Measurements from ENCODE around the gene GPC1.

DNA sequence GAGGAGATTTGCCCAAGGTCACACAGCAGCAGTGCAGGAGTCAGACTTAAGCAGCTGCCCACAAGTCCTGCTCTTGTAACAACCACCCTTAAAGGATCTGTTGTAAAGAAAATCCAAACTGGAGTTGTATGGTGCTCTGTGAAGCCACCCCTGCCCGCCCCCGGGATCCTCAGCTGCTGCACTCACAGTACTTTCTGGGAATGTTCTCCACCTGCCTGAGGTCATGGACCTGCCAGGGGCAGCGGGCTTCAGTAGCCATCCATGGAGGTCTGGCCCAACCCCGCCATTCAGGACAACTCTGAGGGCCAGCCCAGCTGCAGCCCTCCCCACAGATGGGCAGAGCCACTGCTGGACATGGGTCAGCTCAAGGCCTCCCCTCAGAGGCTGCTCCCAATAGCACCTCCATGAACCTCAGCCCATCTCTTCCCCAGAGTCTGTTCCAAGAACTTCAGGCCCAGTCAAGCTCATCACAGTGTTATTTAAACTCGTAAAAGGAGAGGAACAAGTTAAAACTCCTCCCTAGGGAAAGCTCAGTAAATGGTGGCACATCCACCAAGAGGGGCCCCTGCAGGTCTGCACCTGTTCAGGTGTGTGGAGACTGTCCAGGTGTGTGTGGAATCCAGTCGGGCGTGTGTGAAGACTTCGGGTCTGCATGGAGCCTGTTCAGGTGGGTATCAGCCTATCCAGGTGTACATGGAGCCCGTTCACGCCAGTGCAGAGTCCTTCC, 39.4 kb upstream of the GPC1 start:
- TF ChIP-seq CTCF (conservative IDR thresholded peaks at IDR 0.05; ENCODE audit: low read depth in 2 of 2), result no peak
- TF ChIP-seq EZH2 (IDR thresholded peaks at IDR 0.05; ENCODE audit: low read depth, unreplicated experiment), result no peak
- TF ChIP-seq JUNB (IDR thresholded peaks at IDR 0.05; ENCODE audit: unreplicated experiment), result no peak
- TF ChIP-seq, protein P1, sequence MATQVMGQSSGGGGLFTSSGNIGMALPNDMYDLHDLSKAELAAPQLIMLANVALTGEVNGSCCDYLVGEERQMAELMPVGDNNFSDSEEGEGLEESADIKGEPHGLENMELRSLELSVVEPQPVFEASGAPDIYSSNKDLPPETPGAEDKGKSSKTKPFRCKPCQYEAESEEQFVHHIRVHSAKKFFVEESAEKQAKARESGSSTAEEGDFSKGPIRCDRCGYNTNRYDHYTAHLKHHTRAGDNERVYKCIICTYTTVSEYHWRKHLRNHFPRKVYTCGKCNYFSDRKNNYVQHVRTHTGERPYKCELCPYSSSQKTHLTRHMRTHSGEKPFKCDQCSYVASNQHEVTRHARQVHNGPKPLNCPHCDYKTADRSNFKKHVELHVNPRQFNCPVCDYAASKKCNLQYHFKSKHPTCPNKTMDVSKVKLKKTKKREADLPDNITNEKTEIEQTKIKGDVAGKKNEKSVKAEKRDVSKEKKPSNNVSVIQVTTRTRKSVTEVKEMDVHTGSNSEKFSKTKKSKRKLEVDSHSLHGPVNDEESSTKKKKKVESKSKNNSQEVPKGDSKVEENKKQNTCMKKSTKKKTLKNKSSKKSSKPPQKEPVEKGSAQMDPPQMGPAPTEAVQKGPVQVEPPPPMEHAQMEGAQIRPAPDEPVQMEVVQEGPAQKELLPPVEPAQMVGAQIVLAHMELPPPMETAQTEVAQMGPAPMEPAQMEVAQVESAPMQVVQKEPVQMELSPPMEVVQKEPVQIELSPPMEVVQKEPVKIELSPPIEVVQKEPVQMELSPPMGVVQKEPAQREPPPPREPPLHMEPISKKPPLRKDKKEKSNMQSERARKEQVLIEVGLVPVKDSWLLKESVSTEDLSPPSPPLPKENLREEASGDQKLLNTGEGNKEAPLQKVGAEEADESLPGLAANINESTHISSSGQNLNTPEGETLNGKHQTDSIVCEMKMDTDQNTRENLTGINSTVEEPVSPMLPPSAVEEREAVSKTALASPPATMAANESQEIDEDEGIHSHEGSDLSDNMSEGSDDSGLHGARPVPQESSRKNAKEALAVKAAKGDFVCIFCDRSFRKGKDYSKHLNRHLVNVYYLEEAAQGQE (IDR thresholded peaks at IDR 0.05; ENCODE audit: unreplicated experiment), result no peak
- no peak for TF ChIP-seq POLR2AphosphoS5 (IDR thresholded peaks at IDR 0.05; ENCODE audit: low read depth)
